Measurements from ENCODE around the gene C5orf15.

C5orf15 gene

DNA sequence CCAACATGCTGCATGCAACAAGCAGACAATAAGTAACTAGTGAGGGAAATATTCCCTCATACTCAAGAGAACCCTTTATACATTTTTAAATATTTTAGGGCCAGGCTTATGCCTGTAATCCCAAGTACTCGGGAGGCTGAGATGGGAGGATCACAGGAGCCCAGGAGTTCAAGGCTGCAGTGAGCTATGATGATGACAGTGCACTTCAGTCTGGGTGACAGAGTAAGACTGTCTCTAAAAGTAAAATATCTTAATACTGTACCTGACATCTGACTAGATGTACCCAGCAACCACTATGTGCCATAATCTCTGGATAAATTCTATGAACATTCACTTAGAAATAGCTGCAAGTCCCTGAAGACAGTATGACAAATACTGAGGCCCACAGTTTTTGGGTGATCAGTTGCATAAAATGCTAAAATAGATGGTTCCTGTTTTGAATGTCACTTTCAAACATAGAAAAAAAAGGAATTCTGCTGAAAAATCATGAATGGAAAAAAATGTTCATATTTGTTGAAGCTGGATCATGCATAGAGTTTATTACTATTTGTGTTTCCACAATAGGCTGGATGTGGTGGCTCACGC lies 2.0 kb upstream of the C5orf15 start:
- Histone ChIP-seq H3K4me3 (ENCODE audit: low read depth, low read length, poor library complexity, severe bottlenecking) (no peak overlapping the region), H4K20me1 (ENCODE audit: insufficient read depth, low read length) (no peaks in the 10 kb centered on the region), H3K27ac (ENCODE audit: low read depth, low read length, poor library complexity, severe bottlenecking) (peak overlapping the region; percentile 8), H2AFZ (ENCODE audit: low read length) (no peak overlapping the region), H3K4me1 (ENCODE audit: insufficient read depth, low read length, severe bottlenecking) (peaks cover 28% of the 10 kb centered on the region), H3F3A (ENCODE audit: insufficient read depth, low read length) (no peaks in the 10 kb centered on the region; the same call in 1 of the 2 replicates), H3K4me2 (ENCODE audit: low read length) (0 out of 2 replicates have a peak overlapping the region, but pooled peaks have one; percentile 72), H3K36me3 (ENCODE audit: insufficient read depth, low read length) (peaks cover 33% of the 10 kb centered on the region), H3K79me2 (ENCODE audit: insufficient read depth, low read length) (peaks cover 4% of the 10 kb centered on the region; the same call in 1 of the 2 replicates), H3K9ac (ENCODE audit: low read length) (no peak overlapping the region), H3K27me3 (ENCODE audit: insufficient read depth, low read length) (no peaks in the 10 kb centered on the region), H3K9me3 (ENCODE audit: low read length) (no peaks in the 10 kb centered on the region), H3K9me2 (ENCODE audit: low read depth, low read length) (no peaks in the 10 kb centered on the region)
- no peak for TF ChIP-seq EZH2 (IDR thresholded peaks at IDR 0.05; ENCODE audit: borderline replicate concordance, low read length)
- TF ChIP-seq, protein P1, sequence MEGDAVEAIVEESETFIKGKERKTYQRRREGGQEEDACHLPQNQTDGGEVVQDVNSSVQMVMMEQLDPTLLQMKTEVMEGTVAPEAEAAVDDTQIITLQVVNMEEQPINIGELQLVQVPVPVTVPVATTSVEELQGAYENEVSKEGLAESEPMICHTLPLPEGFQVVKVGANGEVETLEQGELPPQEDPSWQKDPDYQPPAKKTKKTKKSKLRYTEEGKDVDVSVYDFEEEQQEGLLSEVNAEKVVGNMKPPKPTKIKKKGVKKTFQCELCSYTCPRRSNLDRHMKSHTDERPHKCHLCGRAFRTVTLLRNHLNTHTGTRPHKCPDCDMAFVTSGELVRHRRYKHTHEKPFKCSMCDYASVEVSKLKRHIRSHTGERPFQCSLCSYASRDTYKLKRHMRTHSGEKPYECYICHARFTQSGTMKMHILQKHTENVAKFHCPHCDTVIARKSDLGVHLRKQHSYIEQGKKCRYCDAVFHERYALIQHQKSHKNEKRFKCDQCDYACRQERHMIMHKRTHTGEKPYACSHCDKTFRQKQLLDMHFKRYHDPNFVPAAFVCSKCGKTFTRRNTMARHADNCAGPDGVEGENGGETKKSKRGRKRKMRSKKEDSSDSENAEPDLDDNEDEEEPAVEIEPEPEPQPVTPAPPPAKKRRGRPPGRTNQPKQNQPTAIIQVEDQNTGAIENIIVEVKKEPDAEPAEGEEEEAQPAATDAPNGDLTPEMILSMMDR (IDR thresholded peaks at IDR 0.05; ENCODE audit: low read length), result no peak

DNA sequence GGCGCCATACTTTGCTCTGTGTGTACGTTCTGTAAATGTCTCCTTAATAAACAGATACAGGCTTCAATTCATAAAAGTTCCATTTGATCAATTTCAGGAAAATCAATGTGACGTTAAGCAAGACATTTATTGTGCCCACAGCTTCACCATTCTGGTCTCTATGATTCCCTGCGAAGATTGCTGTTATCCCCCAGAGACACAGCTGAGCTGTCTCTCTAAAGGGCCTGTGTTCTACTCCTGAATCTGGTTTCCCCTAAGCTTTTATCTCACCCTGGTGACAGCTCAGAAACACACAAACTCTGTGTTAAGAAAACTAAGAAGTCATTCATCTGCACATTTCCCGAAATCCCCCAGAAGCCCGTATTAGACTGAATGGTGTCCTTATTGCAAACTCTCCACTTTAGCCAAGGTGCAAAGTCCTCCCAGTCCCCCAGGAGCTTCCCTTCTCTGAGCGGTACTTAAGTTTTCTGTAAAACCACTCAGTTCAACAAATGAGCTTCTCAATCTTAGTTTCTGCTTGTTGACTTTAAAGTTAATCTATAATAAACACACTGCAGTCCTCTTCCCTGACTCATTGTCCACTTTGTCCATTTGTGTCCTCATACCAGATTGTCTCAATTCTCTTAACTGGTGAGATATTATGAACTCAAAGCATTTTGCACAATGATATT lies 1.4 kb upstream of the C5orf15 start:
- Histone ChIP-seq H3K27ac (ENCODE audit: low read depth, low read length, poor library complexity, severe bottlenecking) (peak overlapping the region; percentile 8), H3K4me2 (ENCODE audit: low read length) (peak overlapping the region; percentile 72), H2AFZ (ENCODE audit: low read length) (no peak overlapping the region), H3F3A (ENCODE audit: insufficient read depth, low read length) (no peaks in the 10 kb centered on the region; the same call in 1 of the 2 replicates), H4K20me1 (ENCODE audit: insufficient read depth, low read length) (no peaks in the 10 kb centered on the region), H3K36me3 (ENCODE audit: insufficient read depth, low read length) (peaks cover 27% of the 10 kb centered on the region), H3K79me2 (ENCODE audit: insufficient read depth, low read length) (peaks cover 4% of the 10 kb centered on the region; the same call in 1 of the 2 replicates), H3K27me3 (ENCODE audit: insufficient read depth, low read length) (no peaks in the 10 kb centered on the region), H3K4me1 (ENCODE audit: insufficient read depth, low read length, severe bottlenecking) (peaks cover 28% of the 10 kb centered on the region), H3K4me3 (ENCODE audit: low read depth, low read length, poor library complexity, severe bottlenecking) (peak overlapping the region; percentile 84), H3K9ac (ENCODE audit: low read length) (peak overlapping the region; percentile 79; the same call in 1 of the 2 replicates), H3K9me2 (ENCODE audit: low read depth, low read length) (no peaks in the 10 kb centered on the region), H3K9me3 (ENCODE audit: low read length) (no peaks in the 10 kb centered on the region)
- TF ChIP-seq, protein P1 (IDR thresholded peaks at IDR 0.05; ENCODE audit: low read length), result no peak

DNA sequence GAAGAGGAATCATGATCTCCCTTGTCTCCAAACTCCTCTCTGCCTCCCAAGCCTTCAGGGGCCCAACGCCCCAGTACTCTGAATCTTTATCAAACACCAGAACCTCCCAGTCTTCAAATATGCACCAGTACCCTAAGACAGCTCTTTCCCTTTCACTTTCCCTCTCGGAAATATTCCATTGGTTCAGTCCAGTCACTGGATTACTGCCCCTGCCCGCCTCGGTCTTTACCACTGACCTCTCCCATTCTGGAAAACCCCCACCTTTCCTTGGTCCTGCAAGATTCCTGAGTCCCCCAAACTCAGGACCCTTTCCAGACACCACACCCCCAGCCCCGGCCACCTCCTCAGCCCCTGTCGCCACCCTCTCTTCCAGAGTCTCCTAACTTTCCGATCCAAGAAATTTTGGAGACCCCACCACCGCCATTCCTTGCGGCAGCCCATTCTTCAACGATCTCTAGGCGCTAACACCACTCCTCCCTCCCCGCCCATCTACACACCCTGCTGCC lies 674 bp downstream of the C5orf15 start:
- H3K4me3 ChIP-seq (ENCODE audit: low read depth, low read length, poor library complexity, severe bottlenecking), result peak overlapping the region; percentile 84
- H3K4me1 ChIP-seq (ENCODE audit: insufficient read depth, low read length, severe bottlenecking), result peaks cover 28% of the 10 kb centered on the region
- TF ChIP-seq, protein P1 (IDR thresholded peaks at IDR 0.05; ENCODE audit: low read length), result no peak
- no peak for TF ChIP-seq EZH2 (IDR thresholded peaks at IDR 0.05; ENCODE audit: borderline replicate concordance, low read length)
- no peaks in the 10 kb centered on the region for H3K9me2 ChIP-seq (ENCODE audit: low read depth, low read length)
- peaks cover 8% of the 10 kb centered on the region; the same call in 1 of the 2 replicates for H3K36me3 ChIP-seq (ENCODE audit: insufficient read depth, low read length)
- H3K27me3 ChIP-seq (ENCODE audit: insufficient read depth, low read length), result no peaks in the 10 kb centered on the region
- H2AFZ ChIP-seq (ENCODE audit: low read length), result no peak overlapping the region
- no peaks in the 10 kb centered on the region for H3F3A ChIP-seq (ENCODE audit: insufficient read depth, low read length)
- peaks cover 4% of the 10 kb centered on the region; the same call in 1 of the 2 replicates for H3K79me2 ChIP-seq (ENCODE audit: insufficient read depth, low read length)
- H4K20me1 ChIP-seq (ENCODE audit: insufficient read depth, low read length), result no peaks in the 10 kb centered on the region
- peak overlapping the region; percentile 79 for H3K9ac ChIP-seq (ENCODE audit: low read length)
- peak overlapping the region; percentile 72 for H3K4me2 ChIP-seq (ENCODE audit: low read length)
- peak overlapping the region; percentile 50 for H3K27ac ChIP-seq (ENCODE audit: low read depth, low read length, poor library complexity, severe bottlenecking)
- no peaks in the 10 kb centered on the region for H3K9me3 ChIP-seq (ENCODE audit: low read length)

Data from OCI-LY1 (cell line).